Measurements from ENCODE around the gene DOCK2.

DOCK2 gene

DNA sequence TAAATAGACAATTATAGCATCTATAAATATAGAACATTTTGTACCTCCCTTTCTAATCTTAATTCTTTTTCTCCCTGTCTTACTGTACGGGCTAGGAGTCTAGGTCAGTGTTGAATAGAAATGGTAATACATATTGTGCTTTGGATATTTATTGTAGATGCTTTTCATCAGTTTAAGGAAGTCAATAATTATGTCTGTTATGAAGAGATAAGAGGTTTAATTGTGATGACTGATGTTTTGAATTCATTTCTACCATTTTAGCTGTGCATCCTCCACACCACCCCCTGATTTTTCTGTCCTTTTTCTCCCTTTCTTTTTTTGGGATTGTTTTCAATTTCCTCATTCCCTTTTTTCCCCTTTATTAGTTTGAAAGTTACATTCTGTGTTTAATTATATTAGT, 95.8 kb downstream of the DOCK2 start:
- Histone ChIP-seq H3K9me3 (ENCODE audit: control insufficient read depth, insufficient read depth, low read length) (no peaks in the 10 kb centered on the region), H3K4me1 (ENCODE audit: control insufficient read depth, low read length) (no peaks in the 10 kb centered on the region), H3K27me3 (ENCODE audit: control insufficient read depth, low read length) (no peaks in the 10 kb centered on the region), H3K4me2 (ENCODE audit: low read length) (no peak overlapping the region), H3K4me3 (ENCODE audit: low read length) (no peak overlapping the region), H4K20me1 (ENCODE audit: control insufficient read depth, insufficient read depth, low read depth, low read length) (peaks cover 7% of the 10 kb centered on the region; the same call in 1 of the 2 replicates), H3K36me3 (ENCODE audit: control insufficient read depth, low read length) (peaks cover 91% of the 10 kb centered on the region), H3K9me2 (replicated peaks; ENCODE audit: control insufficient read depth, low read length) (no peaks in the 10 kb centered on the region), H3K27ac (ENCODE audit: low read depth, low read length) (no peak overlapping the region), H3K79me2 (ENCODE audit: control insufficient read depth, low read length) (peaks cover 23% of the 10 kb centered on the region), H3F3A (ENCODE audit: control insufficient read depth, insufficient read depth) (no peaks in the 10 kb centered on the region; the same call in 1 of the 2 replicates)
- TF ChIP-seq, protein P1, sequence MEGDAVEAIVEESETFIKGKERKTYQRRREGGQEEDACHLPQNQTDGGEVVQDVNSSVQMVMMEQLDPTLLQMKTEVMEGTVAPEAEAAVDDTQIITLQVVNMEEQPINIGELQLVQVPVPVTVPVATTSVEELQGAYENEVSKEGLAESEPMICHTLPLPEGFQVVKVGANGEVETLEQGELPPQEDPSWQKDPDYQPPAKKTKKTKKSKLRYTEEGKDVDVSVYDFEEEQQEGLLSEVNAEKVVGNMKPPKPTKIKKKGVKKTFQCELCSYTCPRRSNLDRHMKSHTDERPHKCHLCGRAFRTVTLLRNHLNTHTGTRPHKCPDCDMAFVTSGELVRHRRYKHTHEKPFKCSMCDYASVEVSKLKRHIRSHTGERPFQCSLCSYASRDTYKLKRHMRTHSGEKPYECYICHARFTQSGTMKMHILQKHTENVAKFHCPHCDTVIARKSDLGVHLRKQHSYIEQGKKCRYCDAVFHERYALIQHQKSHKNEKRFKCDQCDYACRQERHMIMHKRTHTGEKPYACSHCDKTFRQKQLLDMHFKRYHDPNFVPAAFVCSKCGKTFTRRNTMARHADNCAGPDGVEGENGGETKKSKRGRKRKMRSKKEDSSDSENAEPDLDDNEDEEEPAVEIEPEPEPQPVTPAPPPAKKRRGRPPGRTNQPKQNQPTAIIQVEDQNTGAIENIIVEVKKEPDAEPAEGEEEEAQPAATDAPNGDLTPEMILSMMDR (IDR thresholded peaks at IDR 0.05; ENCODE audit: low read depth, low read length, poor library complexity, severe bottlenecking) = no peak
- TF ChIP-seq EZH2phosphoT487 (IDR thresholded peaks at IDR 0.05; ENCODE audit: borderline replicate concordance, low read length) = no peak

DNA sequence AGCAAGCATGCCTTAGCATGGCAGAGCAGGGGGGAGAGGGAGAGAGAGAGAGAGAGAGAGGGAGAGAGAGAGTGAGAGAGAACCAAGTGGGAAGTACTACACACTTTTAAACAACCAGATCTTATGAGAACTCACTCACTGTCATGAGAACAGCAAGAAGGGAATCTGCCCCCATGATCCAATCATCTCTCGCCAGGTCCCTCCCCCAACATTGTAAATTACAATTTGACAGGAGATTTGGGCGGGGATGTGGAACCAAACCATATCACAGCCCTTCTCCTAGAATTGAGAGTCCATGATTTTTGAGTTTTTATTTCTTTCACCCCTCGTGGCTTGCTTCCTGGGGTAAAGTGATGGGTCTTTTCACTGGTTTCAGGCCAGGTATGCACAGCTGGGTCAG, 98.8 kb downstream of the DOCK2 start:
- H3K9me2 ChIP-seq (replicated peaks; ENCODE audit: control insufficient read depth, low read length) = no peaks in the 10 kb centered on the region
- H3K79me2 ChIP-seq (ENCODE audit: control insufficient read depth, low read length) = peaks cover 15% of the 10 kb centered on the region; the same call in 1 of the 2 replicates
- H3K36me3 ChIP-seq (ENCODE audit: control insufficient read depth, low read length) = peaks cover 90% of the 10 kb centered on the region
- no peaks in the 10 kb centered on the region; the same call in 1 of the 2 replicates for H3F3A ChIP-seq (ENCODE audit: control insufficient read depth, insufficient read depth)
- no peaks in the 10 kb centered on the region for H3K9me3 ChIP-seq (ENCODE audit: control insufficient read depth, insufficient read depth, low read length)
- no peaks in the 10 kb centered on the region for H3K4me1 ChIP-seq (ENCODE audit: control insufficient read depth, low read length)
- H3K27ac ChIP-seq (ENCODE audit: low read depth, low read length) = no peak overlapping the region
- H4K20me1 ChIP-seq (ENCODE audit: control insufficient read depth, insufficient read depth, low read depth, low read length) = peaks cover 7% of the 10 kb centered on the region; the same call in 1 of the 2 replicates
- H3K4me3 ChIP-seq (ENCODE audit: low read length) = no peak overlapping the region
- TF ChIP-seq, protein P1 (IDR thresholded peaks at IDR 0.05; ENCODE audit: low read depth, low read length, poor library complexity, severe bottlenecking) = no peak
- no peak for TF ChIP-seq EZH2phosphoT487 (IDR thresholded peaks at IDR 0.05; ENCODE audit: borderline replicate concordance, low read length)
- H3K27me3 ChIP-seq (ENCODE audit: control insufficient read depth, low read length) = no peaks in the 10 kb centered on the region
- no peak overlapping the region for H3K4me2 ChIP-seq (ENCODE audit: low read length)

DNA sequence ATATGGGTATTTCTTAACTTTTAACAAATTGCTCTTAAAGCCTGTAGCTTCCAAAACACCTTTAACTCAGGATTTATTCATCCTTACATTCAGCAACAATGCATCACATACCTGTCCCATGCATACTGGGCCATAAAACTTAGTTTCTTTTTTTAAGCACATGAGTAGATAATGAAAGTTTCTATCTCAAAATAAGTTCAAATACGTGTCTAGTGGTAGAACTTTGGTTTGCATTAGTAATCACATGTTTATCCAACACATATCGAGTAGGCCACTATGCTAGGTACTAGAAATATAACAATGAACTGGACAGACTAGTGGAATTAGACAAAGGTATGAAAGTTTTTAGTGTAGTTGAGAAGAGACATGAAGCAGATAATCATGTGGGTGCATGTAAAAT, 99.6 kb downstream of the DOCK2 start:
- TF ChIP-seq, protein P1 (IDR thresholded peaks at IDR 0.05; ENCODE audit: low read depth, low read length, poor library complexity, severe bottlenecking) = no peak
- no peak for TF ChIP-seq EZH2phosphoT487 (IDR thresholded peaks at IDR 0.05; ENCODE audit: borderline replicate concordance, low read length)
- Histone ChIP-seq H3K27me3 (ENCODE audit: control insufficient read depth, low read length) (no peaks in the 10 kb centered on the region), H3K4me1 (ENCODE audit: control insufficient read depth, low read length) (no peaks in the 10 kb centered on the region), H3K79me2 (ENCODE audit: control insufficient read depth, low read length) (peaks cover 20% of the 10 kb centered on the region), H4K20me1 (ENCODE audit: control insufficient read depth, insufficient read depth, low read depth, low read length) (peaks cover 7% of the 10 kb centered on the region; the same call in 1 of the 2 replicates), H3K4me3 (ENCODE audit: low read length) (no peak overlapping the region), H3F3A (ENCODE audit: control insufficient read depth, insufficient read depth) (no peaks in the 10 kb centered on the region; the same call in 1 of the 2 replicates), H3K4me2 (ENCODE audit: low read length) (no peak overlapping the region), H3K36me3 (ENCODE audit: control insufficient read depth, low read length) (peaks cover 90% of the 10 kb centered on the region), H3K9me2 (replicated peaks; ENCODE audit: control insufficient read depth, low read length) (no peaks in the 10 kb centered on the region), H3K27ac (ENCODE audit: low read depth, low read length) (no peak overlapping the region), H3K9me3 (ENCODE audit: control insufficient read depth, insufficient read depth, low read length) (no peaks in the 10 kb centered on the region)

Measured in DOHH2 (cell line).